HG03521 (cell line): ENCODE results near the gene JAKMIP1.
"Not testable (repeated sequence)": the region's sequence is repeated elsewhere in the genome, so short reads cannot be mapped to it uniquely, and the experiment has no call there.

Source experiments
- ATAC-seq: cut with Tn5 transposase; IDR thresholded peaks from one replicate; pipeline ENCODE4 v1.9.1; 2021; ENCODE audit warnings: mild to moderate bottlenecking, moderate library complexity; ENCODE audit not compliant: unreplicated experiment

JAKMIP1 gene

DNA sequence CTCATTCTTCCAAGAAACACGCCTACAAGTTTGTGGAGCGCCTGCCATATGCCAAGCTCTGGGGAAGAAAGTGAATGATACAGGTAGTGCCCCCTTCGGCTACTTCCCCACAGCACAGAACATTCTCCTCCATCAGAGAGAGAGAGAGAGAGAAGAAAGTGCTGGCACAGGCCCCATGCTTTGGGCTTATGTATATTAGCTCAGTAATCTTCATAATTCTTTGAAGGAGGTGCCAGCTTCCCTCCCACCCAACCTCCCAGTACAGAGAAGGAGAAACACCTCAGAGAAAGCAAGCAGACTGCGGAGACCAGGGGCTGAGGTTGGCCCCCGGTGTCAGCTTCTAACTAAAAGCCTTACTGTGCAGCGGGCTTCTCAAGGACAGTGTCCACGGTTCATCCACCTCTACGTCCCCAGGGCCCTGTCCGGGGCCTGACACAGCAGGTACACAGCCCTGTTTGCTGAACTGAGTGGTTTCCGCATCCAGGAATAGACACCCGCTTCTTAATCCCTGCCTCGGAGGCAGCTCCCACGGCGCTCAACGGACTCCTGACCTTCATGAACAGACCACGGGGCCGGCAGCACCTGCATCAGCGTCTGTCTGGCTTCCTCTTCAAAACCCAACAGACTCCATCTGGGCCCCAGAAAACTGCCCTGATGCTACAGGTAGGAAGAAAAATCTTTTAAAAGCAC, 50.2 kb downstream of the JAKMIP1 start:
- ATAC-seq, result no peak

DNA sequence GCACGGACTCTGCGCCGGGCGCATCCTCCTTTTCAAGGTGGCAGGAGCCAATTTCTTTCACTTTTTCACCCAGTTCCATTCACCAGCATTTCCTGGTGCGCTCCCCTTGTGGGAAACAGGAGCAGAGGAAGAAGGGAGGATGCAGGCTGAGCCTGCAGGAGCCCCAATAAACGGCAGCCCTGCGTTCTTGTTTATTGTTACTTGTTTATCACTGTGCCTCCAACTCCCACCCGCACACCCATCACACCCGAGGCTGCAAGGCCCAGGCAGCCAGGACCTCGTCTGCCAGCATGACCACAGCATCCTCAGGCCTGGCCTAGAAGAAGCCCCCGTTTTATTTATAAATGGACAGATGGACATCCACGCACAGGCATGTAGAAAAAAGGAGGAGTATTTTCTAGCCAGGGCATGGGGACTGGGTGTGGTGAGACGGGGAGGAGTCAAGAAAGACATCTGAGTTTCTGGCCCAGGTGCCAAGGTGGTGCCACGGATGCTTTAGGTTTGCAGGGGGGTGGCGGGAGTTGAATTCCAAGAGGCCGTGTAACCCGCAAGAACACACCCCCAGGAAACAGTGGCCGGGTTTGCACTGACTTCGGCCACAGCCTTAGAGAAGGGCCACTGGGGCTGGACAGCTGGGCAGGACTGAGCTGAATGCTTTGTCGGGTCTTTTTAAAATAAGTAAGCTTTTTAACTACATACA, 51.7 kb downstream of the JAKMIP1 start:
- ATAC-seq, result no peak

DNA sequence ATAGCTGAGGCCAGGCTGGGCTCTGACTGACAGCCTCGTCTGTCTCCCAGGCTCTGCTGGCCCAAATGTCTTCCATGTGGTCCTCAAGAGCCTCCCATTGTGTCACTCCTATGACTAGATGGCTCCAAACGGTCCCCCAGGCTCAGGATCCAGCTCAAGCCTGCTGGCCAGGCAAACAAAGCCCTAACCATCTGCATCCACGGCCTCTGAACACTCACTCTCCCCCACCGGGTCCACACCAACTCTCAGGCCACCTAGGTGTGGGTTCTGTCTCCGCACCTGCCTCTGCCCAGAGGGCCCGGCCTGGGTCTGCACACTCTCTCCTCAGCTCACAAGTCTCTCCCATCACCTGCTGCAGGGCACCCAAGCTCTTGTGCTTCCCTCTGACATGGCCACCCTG, 52.9 kb downstream of the JAKMIP1 start:
- no peak for ATAC-seq

DNA sequence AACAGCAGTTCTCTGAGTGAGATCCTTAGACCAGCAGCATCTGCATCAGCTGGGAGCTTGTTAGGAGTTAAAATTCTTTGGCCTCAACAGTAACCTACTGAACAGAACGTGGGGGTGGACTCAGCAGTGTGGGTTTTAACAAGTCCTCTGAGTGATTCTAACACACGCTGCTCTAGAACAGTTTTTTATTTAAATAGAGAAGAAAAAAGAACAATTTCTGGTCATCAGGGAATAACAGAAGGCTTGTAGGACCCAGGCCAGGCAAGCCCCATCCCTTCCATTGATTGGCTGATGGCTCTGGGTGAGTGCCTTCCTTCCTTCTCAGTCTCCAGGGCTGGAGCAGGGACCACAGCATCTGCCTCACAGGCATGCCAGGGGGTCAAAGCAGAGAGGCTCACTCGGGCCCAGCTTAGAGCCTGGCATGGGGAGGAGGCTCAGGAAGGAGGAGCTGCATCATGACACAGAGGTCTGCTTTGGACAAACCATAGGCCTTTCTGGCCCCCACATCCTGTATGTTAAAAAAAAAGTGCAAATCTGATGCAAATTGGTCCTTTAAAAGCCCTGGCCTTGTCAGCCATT, 56.7 kb downstream of the JAKMIP1 start:
- ATAC-seq, result no peak

DNA sequence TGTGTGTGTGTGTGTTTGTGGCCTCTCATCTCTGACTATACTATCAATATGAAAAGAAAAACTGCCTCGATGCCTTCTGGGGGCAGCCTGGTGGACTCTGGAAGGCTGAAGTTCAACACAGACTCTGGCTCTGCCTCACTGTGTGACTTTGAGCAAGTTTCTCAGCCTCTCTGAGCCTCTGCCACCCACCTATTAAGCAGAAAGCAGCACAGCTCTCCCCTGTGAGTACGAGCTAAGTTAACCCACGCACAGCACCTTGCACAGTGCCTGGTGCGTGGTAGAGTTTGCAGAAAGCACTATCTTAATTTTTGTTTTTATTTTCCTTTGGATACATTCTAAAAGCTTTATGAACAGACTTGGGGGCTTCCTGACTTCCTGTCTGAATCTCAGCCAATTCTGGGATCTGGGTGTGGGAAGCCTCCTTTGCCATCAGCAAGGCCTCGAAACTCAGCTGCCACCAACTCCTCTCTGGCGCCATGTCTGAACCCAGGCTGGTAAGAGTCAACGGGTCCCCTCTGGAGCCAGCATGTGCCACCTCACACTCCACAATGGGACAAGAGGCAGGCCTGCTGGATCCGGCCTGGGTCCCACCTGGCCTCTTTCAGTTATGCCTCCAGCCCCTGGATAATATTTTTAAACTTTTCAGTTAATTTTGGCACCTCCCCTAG, 57.3 kb downstream of the JAKMIP1 start:
- no peak for ATAC-seq

DNA sequence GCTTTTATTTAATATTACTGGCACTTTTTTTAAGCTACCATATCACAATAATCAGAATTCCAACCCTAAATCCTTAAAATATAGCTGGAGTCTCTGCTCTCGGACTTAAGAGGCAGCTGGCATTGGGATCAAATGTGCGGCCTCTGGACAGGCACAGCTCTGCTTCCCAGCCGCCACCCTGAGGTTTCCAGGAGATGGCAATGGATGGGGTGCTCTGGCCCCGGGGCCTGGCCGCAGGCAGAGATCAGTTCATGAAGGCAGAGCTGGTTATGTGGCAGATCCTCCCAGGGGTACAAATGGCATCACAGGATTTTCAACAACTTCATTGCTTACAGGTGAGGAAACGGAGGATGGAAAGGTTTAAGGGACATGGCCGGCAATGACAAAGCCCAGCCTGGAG, 57.8 kb downstream of the JAKMIP1 start:
- no peak for ATAC-seq

DNA sequence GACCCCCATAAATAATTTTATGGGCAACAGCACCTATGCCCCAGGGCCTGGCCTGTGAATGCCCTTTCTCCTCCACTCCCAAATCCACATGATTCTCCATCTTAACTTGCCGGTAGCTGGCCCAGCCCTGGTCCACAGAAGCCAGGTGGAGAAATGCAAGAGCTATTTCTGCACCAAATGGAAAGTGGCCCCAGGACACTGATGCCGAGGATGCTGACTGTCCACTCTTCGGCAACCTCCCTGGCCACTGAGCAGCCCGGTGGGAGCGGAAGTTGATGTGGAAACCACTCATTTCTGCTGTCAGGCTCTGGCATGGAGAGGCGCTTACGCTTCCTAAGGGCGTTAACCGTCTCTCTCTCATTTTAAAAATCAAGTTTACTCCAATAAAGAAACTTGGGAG, 58.8 kb downstream of the JAKMIP1 start:
- no peak for ATAC-seq

DNA sequence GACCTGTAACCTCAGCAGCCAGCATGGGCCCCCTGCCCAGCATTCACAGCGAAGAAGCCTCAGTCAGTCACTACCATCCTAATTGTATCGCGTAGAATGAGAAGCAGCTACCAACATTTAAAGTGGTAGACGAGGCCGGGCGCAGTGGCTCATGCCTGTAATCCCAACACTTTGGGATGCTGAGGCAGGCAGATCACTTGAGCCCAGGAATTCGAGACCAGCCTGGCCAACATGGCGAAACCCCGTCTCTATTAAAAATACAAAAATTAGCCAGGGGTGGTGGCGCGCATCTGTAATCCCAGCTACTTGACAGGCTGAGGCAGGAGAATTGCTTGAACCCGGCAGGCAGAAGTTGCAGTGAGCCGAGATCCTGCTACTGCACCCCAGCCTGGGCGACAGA, 59.3 kb downstream of the JAKMIP1 start:
- not testable (repeated sequence) for ATAC-seq

DNA sequence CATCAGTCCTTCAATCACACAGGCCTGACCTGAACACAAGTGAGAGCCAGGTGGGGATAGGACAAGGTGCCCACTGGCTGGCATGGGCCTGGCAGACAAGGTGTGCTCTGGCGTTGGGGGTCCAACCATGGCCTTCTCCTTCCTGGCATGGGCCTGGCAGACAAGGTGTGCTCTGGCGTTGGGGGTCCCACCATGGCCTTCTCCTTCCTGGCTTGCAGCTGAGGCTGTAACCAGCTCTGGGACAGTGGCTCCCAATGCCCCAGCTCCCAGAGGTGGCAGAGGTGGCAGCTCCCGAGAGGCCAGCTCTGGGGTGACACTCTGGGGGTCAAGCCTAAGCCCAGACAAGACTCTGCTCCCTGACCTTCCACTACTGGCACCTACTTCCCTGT, 62.6 kb downstream of the JAKMIP1 start:
- ATAC-seq, result no peak

DNA sequence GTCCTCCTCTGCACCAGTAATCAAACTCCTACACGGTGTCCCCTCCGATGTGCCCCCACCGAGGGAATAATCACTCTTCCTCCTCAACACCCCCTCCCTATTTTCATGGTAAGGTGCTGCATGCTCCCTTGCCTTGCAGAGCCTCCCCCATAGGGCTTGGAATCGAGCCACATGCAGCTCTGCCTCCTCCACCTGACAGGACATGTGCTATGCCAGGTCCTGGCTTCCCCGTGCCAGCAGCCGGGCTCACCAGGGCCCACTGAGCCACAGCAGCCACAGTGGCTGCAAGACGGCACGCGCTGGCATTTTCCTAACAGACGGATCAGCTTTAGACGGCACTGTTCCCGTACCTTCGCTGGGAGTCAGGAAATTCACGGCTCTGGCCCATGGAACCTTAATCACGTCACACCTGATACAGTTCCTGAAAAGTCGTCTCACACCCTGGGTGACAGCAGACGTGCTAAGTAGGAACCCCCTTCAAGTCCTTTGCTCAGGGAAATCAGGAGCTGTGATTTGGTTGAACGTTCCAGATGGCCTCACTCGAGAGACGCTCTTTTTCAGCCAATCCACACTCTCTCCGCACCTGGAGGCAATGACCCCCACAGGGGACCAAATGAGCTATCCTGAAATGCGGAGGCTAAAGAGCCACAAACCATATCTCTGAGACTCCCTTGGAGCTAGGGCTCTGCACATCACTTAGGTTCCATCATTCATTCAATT, 63.2 kb downstream of the JAKMIP1 start:
- ATAC-seq, result no peak

DNA sequence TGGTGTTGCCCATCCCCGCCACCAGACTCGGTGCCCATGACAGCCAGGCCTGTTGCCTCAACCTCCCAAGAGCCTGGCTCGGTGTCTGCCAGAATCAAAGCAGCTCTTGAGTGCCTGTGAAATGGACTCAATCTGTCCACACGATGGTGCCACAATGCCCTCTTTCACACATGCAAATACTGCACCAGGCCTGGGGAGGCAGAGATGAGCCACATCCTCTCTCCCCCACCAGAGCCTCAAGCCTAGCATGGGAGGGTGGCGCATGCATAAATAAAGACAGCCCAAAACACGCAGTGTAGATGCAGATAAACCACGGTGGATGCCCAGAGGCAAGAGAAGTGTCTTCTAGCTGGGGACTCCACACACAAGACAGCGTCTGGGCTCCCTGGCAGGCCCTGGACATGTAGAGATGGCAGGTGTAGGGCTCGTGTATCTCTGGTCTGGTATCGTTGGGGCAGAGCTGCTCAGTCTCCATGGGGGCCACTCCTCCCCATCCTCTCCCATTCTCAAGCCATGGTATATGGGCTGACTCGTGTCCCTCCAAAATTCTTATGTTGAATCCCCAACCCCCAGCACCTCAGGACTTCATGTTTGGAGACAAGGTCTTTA, 65.6 kb downstream of the JAKMIP1 start:
- ATAC-seq, result peak; percentile 62

DNA sequence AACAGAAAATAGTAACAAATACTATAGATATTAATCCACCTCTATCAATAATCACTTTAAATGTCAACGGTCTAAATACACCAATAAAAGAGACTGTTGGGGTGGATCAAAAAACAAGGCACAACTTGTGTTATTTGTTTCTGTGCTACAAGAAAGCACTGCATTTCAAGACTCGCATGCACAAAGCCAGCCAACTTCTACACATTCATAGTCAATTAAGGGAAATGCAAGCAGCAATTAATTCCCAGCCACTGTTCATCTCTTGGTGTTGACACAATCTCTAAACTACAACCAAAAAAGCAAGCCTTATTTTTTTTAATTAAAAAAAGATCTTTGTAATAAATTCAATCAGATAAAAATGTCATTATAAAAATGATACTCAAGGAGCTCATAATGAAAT, 67.6 kb downstream of the JAKMIP1 start:
- ATAC-seq, result no peak

DNA sequence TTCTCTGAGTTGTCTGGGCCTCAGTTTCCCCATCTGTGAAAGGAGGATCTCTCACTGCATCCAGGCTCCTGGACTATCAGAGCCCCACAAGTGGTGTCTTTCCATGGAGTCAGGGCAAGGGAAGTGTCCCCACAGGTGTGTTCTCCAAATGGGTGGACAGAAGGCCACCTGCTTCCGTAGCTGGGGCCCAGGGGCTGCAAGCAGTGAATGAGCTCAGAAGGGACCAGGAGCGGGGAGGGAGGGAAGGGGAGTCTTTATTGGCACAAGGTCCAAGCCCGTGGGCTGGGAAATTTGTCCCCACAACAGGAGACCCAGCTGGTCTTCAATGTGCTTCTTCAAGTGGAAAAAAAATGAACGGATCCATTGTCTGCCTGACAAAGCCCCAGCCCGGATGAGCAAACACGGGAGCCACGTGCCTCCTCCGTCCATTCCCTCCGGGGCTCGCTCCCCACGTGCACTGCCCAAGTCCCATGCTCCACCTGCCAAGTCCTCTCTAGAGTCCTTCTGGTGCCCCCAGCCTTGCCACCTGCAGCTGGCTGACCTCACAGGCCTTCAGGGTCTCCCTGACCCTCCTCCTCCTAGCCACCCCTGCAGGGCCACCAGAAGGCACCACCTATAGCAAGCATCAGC, 72.0 kb downstream of the JAKMIP1 start:
- ATAC-seq, result no peak

DNA sequence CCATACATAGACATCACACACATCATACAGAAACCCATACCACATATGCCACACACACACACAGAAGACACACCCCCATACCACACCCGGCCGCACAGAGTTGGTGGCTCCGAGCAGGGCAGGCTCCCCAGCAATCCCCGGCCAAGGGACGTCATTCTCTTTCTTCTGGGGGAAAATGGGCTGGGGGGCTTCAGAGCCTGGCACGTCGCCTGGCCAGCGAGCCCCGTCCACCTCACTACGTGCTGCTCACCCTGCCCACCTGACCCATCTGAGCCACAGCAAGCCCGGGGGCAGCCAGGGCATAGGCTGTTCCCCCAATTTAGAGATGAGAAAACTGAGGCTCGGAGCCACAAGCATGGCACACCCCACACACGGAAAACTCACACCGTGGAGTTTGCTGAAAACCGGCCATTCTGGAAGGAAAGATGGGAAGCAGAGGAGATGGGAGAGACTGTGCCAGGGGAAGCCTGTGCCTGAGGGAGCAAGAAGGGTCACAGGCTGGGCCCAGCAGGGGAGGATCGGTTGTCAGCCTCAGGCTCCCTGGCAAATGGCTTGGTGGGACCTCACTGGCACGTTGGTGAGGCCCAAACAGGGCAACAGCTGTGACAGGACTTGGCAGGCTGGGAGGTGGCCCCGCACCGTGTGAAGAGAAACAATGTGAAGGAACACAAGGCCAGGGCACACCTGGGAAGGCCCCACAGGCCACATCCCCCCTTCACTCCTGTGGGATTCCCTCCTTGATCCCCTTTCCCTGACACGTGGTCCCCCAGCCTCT, 73.2 kb downstream of the JAKMIP1 start:
- ATAC-seq, result no peak

DNA sequence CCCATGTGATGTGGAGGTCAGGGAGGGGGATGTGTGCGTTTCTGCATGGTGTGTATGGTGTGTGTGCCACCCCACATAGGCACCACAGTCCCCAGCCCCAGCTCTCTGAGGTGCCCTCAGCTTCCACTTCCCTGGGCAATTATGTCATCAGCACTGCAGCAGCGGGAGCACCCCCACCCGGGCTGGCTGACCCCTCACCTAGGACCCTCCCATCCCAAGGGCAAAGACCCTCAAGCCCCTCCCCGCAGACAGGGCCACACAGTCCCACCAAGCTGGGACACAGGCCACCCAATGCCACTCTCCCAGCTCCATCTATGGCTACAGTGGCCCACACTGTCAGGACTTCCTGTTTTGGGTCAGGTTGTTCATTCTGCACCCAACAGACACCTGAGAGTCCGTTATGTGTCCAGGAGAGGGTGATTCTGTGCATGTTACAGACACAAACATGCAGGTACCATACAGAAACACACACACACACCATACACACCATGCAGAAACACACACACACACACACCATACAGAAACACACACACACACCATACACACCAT, 75.2 kb downstream of the JAKMIP1 start:
- no peak for ATAC-seq

DNA sequence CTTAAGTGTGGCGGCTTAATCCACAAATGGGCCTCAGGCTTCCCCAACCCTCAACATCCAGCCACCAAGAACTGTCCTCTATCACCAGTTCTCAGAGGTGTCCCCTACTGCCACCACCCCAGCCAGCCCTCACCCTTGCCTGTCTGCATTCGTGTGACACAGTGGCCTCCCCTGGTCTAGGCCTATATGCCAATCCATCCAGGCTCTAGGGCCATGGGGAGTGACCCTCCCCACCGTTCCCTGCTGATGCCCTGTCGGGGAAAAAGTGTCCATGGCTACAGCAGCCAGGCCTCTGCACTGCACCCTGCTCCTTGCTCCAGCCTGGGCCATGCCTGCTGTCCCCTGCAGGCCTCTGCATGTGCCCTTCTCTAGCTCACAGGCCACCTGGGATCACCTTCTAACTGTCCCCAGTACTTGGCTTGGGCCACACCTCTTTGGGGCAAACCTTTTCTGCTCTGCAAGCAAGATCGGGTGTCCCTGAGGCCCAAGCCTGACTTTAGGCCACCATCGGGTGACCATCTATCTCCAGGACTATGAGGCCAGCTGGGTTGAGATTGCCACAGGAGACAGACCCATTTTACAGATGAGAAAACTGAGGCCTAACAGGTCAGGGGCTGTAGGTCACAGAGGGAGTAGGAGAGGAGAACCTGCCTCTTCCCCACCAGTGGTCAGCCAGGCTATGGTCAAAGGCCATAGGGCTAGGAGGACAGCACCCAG, 75.8 kb downstream of the JAKMIP1 start:
- no peak for ATAC-seq

DNA sequence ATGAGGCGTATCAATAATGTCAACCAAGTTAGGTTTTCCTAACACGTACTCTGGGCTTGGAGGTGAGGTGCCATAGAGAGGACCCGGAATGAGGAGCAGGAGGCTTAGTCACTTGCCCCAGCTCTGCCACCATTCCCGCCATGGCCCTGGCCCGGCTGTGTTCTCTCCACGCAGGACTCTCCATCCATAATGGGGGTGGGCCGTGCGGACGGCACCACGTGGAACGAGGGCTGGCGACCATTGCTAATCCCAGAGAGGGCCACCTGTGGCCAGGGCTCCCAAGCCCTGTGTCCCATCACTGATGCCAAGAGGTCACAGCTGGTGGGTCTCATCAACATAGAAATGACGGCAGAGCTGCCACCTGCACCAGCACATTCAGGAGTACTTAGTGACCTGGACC, 76.4 kb downstream of the JAKMIP1 start:
- ATAC-seq, result no peak

DNA sequence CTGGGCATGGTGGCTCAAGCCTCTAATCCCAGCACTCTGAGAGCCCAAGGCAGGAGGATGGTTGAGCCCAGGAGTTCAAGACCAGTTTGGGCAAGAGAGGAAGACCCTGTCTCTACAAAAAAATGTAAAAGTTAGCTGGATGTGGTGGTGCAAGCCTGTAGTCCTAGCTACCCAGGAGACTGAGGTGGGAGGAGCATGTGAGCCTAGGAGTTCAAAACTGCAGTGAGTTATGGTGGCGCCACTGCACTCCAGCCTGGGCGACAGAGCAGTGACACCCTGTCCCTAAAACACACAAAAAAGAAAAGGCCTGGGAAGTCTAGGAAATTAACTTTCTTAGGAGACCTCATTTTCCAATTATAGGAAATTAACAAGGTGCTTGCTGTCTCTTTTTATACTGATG, 76.8 kb downstream of the JAKMIP1 start:
- ATAC-seq, result no peak

DNA sequence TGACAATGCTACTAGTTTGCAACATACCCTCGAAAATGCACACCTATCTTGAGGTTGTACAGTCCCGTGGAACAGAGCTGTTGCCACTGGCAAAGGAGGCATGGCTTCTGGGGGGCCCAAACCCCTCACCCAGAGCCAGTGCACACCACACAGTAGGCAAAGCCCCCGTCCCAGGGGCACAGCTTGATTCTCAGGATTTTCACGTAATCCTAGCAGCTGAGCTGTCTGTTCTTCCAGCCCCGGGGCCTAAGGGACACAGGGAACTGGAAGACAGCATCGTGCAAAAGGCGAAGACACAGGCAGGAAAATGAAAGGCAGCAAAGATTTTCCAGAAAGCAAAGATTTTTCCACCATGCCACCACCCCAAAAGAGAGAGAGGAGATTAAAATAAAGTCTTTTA, 77.2 kb downstream of the JAKMIP1 start:
- no peak for ATAC-seq
